Hematopoietic multipotent progenitor cell treated with erythropoietin and hydrocortisone succinate and interleukin-3 and kit ligand, for 4 days (in vitro differentiated cells): ENCODE results near the gene ESYT2.

Experiments
- DNase-seq: peaks from one replicate; pipeline ENCODE4 v3.0.0-alpha.2; 2015

ESYT2 gene

DNA sequence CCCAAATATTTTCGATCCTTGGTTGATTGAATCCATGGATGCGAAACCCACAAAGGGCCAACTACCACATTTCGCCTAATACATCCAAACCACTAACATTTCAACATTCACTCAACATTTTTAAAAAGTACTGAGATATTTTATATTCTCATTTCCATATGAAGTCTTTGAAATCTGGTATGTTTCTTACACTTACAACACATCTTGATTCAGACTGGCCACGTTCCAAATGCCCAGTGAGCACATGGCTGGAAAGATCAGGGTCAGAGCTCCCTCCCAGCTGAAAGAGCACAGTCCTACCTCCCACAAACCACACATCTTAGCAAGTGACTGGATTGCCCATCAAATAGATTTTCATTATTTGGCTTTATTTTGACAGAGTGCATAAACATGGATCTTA, 143.6 kb downstream of the ESYT2 start:
- DNase-seq: no peak

DNA sequence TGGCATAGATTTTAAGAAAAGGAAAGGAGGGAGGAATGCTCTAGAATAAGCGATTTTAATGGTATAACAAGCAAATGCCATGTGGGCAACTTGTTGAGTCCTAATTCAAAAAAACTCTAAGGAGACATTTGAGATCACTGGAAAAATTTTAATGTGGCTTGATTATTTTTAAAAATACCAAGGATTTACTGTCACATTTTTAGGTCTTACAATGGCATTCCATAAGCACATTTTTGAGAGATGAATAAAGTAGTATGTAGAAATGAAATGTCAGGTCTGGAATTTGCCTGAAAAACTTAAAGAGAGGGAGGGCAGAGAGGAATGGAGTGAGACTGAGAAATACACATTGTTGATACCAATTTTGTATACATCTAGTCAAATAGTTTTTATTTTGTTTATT, 145.0 kb downstream of the ESYT2 start:
- no peak for DNase-seq

DNA sequence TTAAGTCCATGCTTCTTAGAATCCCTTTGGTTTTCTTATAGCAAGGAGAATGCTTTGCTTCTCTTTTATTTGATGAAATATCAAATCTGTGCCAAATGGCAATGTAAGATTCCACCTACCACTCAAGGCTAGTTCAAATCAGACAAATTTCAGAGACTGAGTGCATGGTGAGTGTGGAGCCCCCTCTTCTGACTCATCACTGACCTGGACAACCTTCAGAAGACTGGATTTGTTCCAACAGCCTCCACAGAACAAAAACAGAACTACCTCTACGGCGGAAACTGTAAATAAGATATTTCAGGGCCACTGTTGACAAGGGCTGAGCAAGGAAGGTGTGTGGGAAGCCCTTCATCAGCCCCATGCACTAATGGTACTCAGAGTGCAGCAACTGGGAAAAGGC, 145.8 kb downstream of the ESYT2 start:
- no peak for DNase-seq

DNA sequence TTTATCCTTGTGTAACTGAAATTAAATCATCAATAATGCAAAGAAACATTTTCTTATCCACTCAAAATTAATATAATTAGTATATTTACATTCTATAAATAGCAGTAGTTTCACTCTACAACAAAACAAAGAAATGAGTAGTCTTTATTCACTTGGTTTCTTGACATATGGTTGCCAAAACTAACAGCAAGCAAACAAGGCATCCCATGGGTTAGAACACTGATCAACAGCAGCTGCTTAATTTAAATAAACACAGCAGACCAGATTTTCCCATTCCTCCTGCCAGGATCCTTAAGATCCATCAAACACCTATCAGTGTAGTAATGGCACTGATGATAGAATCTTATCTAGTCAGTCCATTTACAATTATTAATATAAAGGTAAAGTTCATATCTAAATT, 146.9 kb downstream of the ESYT2 start:
- no peak for DNase-seq
